DOHH2 (cell line): ENCODE measurements around the gene COL13A1.

Source experiments
- CTCF ChIP-seq: fragments of 200-600 bp; sonication (generic); IDR thresholded peaks from one replicate; pipeline ENCODE4 v1.5.1; 2014; ENCODE audit warnings: antibody characterized with exemption, mild to moderate bottlenecking, low read depth, low read length; ENCODE audit not compliant: poor library complexity, severe bottlenecking
- EZH2phosphoT487 ChIP-seq: fragments of 200-600 bp; sonication (generic); IDR thresholded peaks from 2 replicates; pipeline ENCODE4 v1.6.1; 2017; ENCODE audit warnings: borderline replicate concordance, mild to moderate bottlenecking, antibody characterized with exemption, low read length, moderate library complexity, mixed read lengths

DNA sequence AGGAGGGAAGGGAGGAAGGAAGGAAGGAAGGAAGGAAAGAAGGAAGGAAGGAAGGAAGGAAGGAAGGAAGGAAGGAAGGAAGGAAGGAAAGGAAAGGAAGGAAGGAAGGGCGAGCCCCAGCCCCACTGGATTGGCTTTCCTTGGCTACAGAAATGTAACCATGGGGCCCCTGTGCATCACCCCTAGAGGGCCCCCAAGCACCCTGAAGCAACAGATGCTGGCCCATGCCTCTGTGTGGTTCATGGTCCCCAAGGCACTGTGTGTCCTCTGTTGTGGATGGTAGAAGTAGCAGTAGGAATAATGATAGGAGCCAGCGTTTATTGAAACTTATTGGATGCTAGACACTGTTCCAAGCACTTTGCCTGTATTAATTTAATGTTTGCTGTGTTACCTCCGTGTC, 134.4 kb downstream of the COL13A1 start:
- TF ChIP-seq CTCF = peak; percentile 52
- TF ChIP-seq EZH2phosphoT487 = no peak
